Hindlimb muscle (tissue), 1 donor: Measurements from ENCODE around the gene NLGN2. TPM values are rescaled to one million over a fixed set of nuclear protein-coding genes. Genes with fewer than 3 reads are reported as not detected.

Experiments
- DNase-seq: peaks from one replicate; pipeline ENCODE4 v3.0.0-alpha.2; 2013
- polyA plus RNA-seq: library from polyadenylated mRNA; unstranded; fragments of 120-200 nt; gene quantifications from one replicate; pipeline ENCODE4 v1.2.1, GENCODE V29; 2013; ENCODE audit not compliant: insufficient read length

The NLGN2 gene
- polyA plus RNA-seq, 1 donor = 31.4 TPM

- DNase-seq = no peak
These were observed 59.1 kb downstream of the NLGN2 start for GRCh38 chr17:7466639-7467341.

- DNase-seq = no peak
These were observed 59.9 kb downstream of the NLGN2 start for GRCh38 chr17:7467498-7467897.

- DNase-seq = no peak
These were observed 60.6 kb downstream of the NLGN2 start for GRCh38 chr17:7468290-7468689.

- no peak for DNase-seq
These were observed 61.3 kb downstream of the NLGN2 start for GRCh38 chr17:7468804-7469389.

Other genes starting within 250 kb of the NLGN2 start
- 1.8 TPM for gene ASGR1, start 228.5 kb upstream of the NLGN2 start, polyA plus RNA-seq
- gene DLG4, start 188.0 kb upstream of the NLGN2 start, polyA plus RNA-seq = 18.6 TPM
- gene ACADVL, start 187.9 kb upstream of the NLGN2 start, polyA plus RNA-seq = 260 TPM
- 40.6 TPM for gene DVL2, start 173.3 kb upstream of the NLGN2 start, polyA plus RNA-seq
- 34.4 TPM for gene PHF23, start 168.4 kb upstream of the NLGN2 start, polyA plus RNA-seq
- gene GABARAP, start 165.4 kb upstream of the NLGN2 start, polyA plus RNA-seq = 269 TPM
- 184 TPM for gene CTDNEP1, start 156.1 kb upstream of the NLGN2 start, polyA plus RNA-seq
- gene ELP5, start 155.6 kb upstream of the NLGN2 start, polyA plus RNA-seq = 46.1 TPM
- 1.6 TPM for gene CLDN7, start 145.4 kb upstream of the NLGN2 start, polyA plus RNA-seq
- 42.0 TPM for gene SLC2A4, start 126.1 kb upstream of the NLGN2 start, polyA plus RNA-seq
- 3.6 TPM for gene YBX2, start 113.2 kb upstream of the NLGN2 start, polyA plus RNA-seq
- 295 TPM for gene EIF5A, start 100.2 kb upstream of the NLGN2 start, polyA plus RNA-seq
- gene GPS2, start 92.5 kb upstream of the NLGN2 start, polyA plus RNA-seq = 68.4 TPM
- gene NEURL4, start 78.5 kb upstream of the NLGN2 start, polyA plus RNA-seq = 23.9 TPM
- 13.6 TPM for gene ACAP1, start 71.3 kb upstream of the NLGN2 start, polyA plus RNA-seq
- 8.9 TPM for gene KCTD11, start 55.7 kb upstream of the NLGN2 start, polyA plus RNA-seq
- not detected for gene TMEM95, start 52.7 kb upstream of the NLGN2 start, polyA plus RNA-seq
- 0.66 TPM for gene TNK1, start 26.8 kb upstream of the NLGN2 start, polyA plus RNA-seq
- gene PLSCR3, start 13.3 kb upstream of the NLGN2 start, polyA plus RNA-seq = 31.1 TPM
- gene TMEM256, start 3.7 kb upstream of the NLGN2 start, polyA plus RNA-seq = 52.9 TPM
- not detected for gene SPEM1, start 12.5 kb downstream of the NLGN2 start, polyA plus RNA-seq
- gene SPEM2, start 17.8 kb downstream of the NLGN2 start, polyA plus RNA-seq = not detected
- not detected for gene SPEM3, start 21.0 kb downstream of the NLGN2 start, polyA plus RNA-seq
- 1.5 TPM for gene TMEM102, start 27.6 kb downstream of the NLGN2 start, polyA plus RNA-seq
- 2.6 TPM for gene FGF11, start 31.7 kb downstream of the NLGN2 start, polyA plus RNA-seq
- gene CHRNB1, start 37.2 kb downstream of the NLGN2 start, polyA plus RNA-seq = 86.6 TPM
- 27.5 TPM for gene ZBTB4, start 71.8 kb downstream of the NLGN2 start, polyA plus RNA-seq
- gene SLC35G6, start 73.6 kb downstream of the NLGN2 start, polyA plus RNA-seq = 0.13 TPM
- 70.0 TPM for gene POLR2A, start 76.5 kb downstream of the NLGN2 start, polyA plus RNA-seq
- 32.4 TPM for gene TNFSF12, start 141.2 kb downstream of the NLGN2 start, polyA plus RNA-seq
- 4.0 TPM for gene TNFSF13, start 150.9 kb downstream of the NLGN2 start, polyA plus RNA-seq
- 34.1 TPM for gene SENP3, start 154.1 kb downstream of the NLGN2 start, polyA plus RNA-seq
- gene CD68, start 171.8 kb downstream of the NLGN2 start, polyA plus RNA-seq = 55.2 TPM
- 38.6 TPM for gene MPDU1, start 176.0 kb downstream of the NLGN2 start, polyA plus RNA-seq
- 2.3 TPM for gene SOX15, start 182.2 kb downstream of the NLGN2 start, polyA plus RNA-seq
- gene FXR2, start 207.1 kb downstream of the NLGN2 start, polyA plus RNA-seq = 38.3 TPM
- gene SAT2, start 220.0 kb downstream of the NLGN2 start, polyA plus RNA-seq = 64.4 TPM
- 1.0 TPM for gene SHBG, start 222.3 kb downstream of the NLGN2 start, polyA plus RNA-seq
- gene ATP1B2, start 243.1 kb downstream of the NLGN2 start, polyA plus RNA-seq = 33.8 TPM